ENCODE data around the gene ACAD9. TPM values are rescaled to one million over a fixed set of nuclear protein-coding genes. Genes with fewer than 3 reads are reported as not detected.
"Not testable (repeated sequence)": the region's sequence is repeated elsewhere in the genome, so short reads cannot be mapped to it uniquely, and the experiment has no call there.

Gene ACAD9
- total RNA-seq, 1 donor from 2014 or later: 65.3 TPM

- Mint-ChIP-seq H3K4me3 (no peak overlapping the region), H3K27ac (no peak overlapping the region), H3K36me3 (ENCODE audit: low read depth) (peaks cover 56% of the 10 kb centered on the region), H3K9me3 (no peaks in the 10 kb centered on the region), H3K4me1 (ENCODE audit: low read depth) (no peaks in the 10 kb centered on the region), H3K27me3 (ENCODE audit: insufficient read depth) (no peaks in the 10 kb centered on the region)
- DNase-seq (ENCODE audit: low spot score): no peak
- intact Hi-C loops (cut with micrococcal nuclease): no loop called here
Measured at GRCh38 chr3:128914966-128915645, 35.7 kb downstream of the ACAD9 start.

GRCh38 chr3:128917291-128917690 lies 37.9 kb downstream of the ACAD9 start:
- no peak for DNase-seq (ENCODE audit: low spot score)
- Mint-ChIP-seq H3K27me3 (ENCODE audit: insufficient read depth) (no peaks in the 10 kb centered on the region), H3K4me3 (no peak overlapping the region), H3K4me1 (ENCODE audit: low read depth) (peaks cover 13% of the 10 kb centered on the region), H3K27ac (no peak overlapping the region), H3K9me3 (peaks cover 10% of the 10 kb centered on the region), H3K36me3 (ENCODE audit: low read depth) (peaks cover 56% of the 10 kb centered on the region)
- intact Hi-C loops (cut with micrococcal nuclease): no loop called here

DNA sequence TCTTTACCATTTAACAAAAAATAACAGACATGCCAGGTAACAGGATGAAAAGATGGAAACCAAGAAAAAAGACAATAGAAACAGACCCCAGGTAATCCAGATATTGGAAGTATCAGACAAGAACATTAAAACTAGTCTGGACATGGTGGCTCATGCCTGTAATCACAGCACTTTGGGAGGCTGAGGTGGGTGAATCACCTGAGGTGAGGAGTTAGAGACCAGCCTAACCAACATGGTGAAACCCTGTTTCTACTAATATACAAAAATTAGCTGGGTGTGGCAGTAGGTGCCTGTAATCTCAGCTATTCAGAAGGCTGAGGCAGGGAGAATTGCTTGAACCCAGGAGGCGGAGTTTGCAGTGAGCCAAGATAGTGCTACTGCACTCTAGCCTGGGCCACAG lies 40.6 kb downstream of the ACAD9 start:
- no peak overlapping the region for H3K27ac Mint-ChIP-seq
- no peaks in the 10 kb centered on the region for H3K27me3 Mint-ChIP-seq (ENCODE audit: insufficient read depth)
- peaks cover 55% of the 10 kb centered on the region for H3K36me3 Mint-ChIP-seq (ENCODE audit: low read depth)
- H3K4me1 Mint-ChIP-seq (ENCODE audit: low read depth): peaks cover 36% of the 10 kb centered on the region
- intact Hi-C loops (cut with micrococcal nuclease): loop anchor here (5.0 kb wide), 1 partner anchor 118 kb away; no protein-coding TSS in a partner anchor
- no peak overlapping the region for H3K4me3 Mint-ChIP-seq
- peaks cover 23% of the 10 kb centered on the region for H3K9me3 Mint-ChIP-seq
- DNase-seq (ENCODE audit: low spot score): no peak

DNA sequence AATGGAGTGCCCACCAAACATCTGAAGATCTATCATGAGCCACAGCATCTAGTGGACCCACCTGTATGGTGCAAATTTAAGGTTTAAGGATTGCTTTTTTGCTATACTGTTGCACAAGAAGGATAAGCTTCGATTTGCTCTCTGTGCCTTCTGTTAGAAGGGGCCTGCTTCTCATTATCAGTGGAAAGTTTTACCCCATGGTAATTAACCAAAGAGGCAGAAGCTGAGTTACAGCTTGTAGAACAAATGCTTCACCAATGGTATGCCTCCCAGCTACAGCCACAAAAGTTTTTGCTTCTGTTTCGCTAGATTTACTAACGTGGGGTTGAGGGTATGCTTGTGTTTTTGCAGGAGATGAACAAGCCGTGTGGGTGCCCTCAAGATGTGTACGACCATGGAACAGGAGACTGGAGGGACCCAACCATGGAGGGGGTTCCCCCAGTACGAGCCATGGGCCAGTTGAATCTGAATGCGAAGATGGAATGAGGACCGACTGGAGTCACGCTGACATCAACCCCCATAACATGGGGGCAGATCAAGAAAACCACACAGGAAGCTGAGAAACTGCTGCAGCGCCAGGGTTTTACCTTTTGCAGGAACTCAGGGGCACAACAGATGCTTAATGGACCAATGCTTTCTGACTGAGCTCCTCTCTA lies 43.5 kb downstream of the ACAD9 start:
- intact Hi-C loops (cut with micrococcal nuclease): loop anchor here (1.0 to 5.0 kb wide), 6 partner anchors 44 to 306 kb away; partner anchors contain the start of gene ACAD9
- Mint-ChIP-seq H3K4me1 (ENCODE audit: low read depth) (peaks cover 37% of the 10 kb centered on the region), H3K27ac (peak overlapping the region; percentile 70), H3K27me3 (ENCODE audit: insufficient read depth) (peaks cover 4% of the 10 kb centered on the region), H3K9me3 (peaks cover 41% of the 10 kb centered on the region), H3K36me3 (ENCODE audit: low read depth) (peaks cover 32% of the 10 kb centered on the region), H3K4me3 (peak overlapping the region; percentile 67)
- DNase-seq (ENCODE audit: low spot score): peak; percentile 46

GRCh38 chr3:128923576-128923975 lies 44.2 kb downstream of the ACAD9 start:
- Mint-ChIP-seq H3K27me3 (ENCODE audit: insufficient read depth) (peaks cover 4% of the 10 kb centered on the region), H3K36me3 (ENCODE audit: low read depth) (peaks cover 30% of the 10 kb centered on the region), H3K4me1 (ENCODE audit: low read depth) (peaks cover 37% of the 10 kb centered on the region), H3K4me3 (peak overlapping the region; percentile 67), H3K9me3 (peaks cover 41% of the 10 kb centered on the region), H3K27ac (peak overlapping the region; percentile 70)
- DNase-seq (ENCODE audit: low spot score): no peak
- intact Hi-C loops (cut with micrococcal nuclease): loop anchor here (1.0 to 5.0 kb wide), 6 partner anchors 44 to 307 kb away; partner anchors contain the start of gene ACAD9

GRCh38 chr3:128923986-128924385 lies 44.6 kb downstream of the ACAD9 start:
- intact Hi-C loops (cut with micrococcal nuclease): loop anchor here (1.0 to 5.0 kb wide), 6 partner anchors 45 to 307 kb away; partner anchors contain the start of gene ACAD9
- H3K4me3 Mint-ChIP-seq: peak overlapping the region; percentile 67
- DNase-seq (ENCODE audit: low spot score); H3K27me3 Mint-ChIP-seq (ENCODE audit: insufficient read depth); H3K27ac Mint-ChIP-seq: not testable (repeated sequence)
- peaks cover 41% of the 10 kb centered on the region for H3K9me3 Mint-ChIP-seq
- peaks cover 30% of the 10 kb centered on the region for H3K36me3 Mint-ChIP-seq (ENCODE audit: low read depth)
- H3K4me1 Mint-ChIP-seq (ENCODE audit: low read depth): peaks cover 37% of the 10 kb centered on the region

GRCh38 chr3:128929364-128929763 lies 49.9 kb downstream of the ACAD9 start:
- intact Hi-C loops (cut with micrococcal nuclease): no loop called here
- H3K4me3 Mint-ChIP-seq: no peak overlapping the region
- peaks cover 6% of the 10 kb centered on the region for H3K4me1 Mint-ChIP-seq (ENCODE audit: low read depth)
- peaks cover 7% of the 10 kb centered on the region for H3K27me3 Mint-ChIP-seq (ENCODE audit: insufficient read depth)
- no peak for DNase-seq (ENCODE audit: low spot score)
- H3K9me3 Mint-ChIP-seq: peaks cover 24% of the 10 kb centered on the region
- H3K36me3 Mint-ChIP-seq (ENCODE audit: low read depth): peaks cover 10% of the 10 kb centered on the region
- no peak overlapping the region for H3K27ac Mint-ChIP-seq

GRCh38 chr3:128931046-128931445 lies 51.6 kb downstream of the ACAD9 start:
- Mint-ChIP-seq H3K4me3 (no peak overlapping the region), H3K9me3 (peaks cover 10% of the 10 kb centered on the region), H3K27me3 (ENCODE audit: insufficient read depth) (peaks cover 10% of the 10 kb centered on the region), H3K27ac (no peak overlapping the region), H3K4me1 (ENCODE audit: low read depth) (no peaks in the 10 kb centered on the region), H3K36me3 (ENCODE audit: low read depth) (no peaks in the 10 kb centered on the region)
- no peak for DNase-seq (ENCODE audit: low spot score)
- intact Hi-C loops (cut with micrococcal nuclease): no loop called here

- Mint-ChIP-seq H3K27me3 (ENCODE audit: insufficient read depth) (peaks cover 19% of the 10 kb centered on the region), H3K4me3 (no peak overlapping the region), H3K27ac (no peak overlapping the region), H3K36me3 (ENCODE audit: low read depth) (no peaks in the 10 kb centered on the region), H3K4me1 (ENCODE audit: low read depth) (no peaks in the 10 kb centered on the region), H3K9me3 (no peaks in the 10 kb centered on the region)
- DNase-seq (ENCODE audit: low spot score): no peak
- intact Hi-C loops (cut with micrococcal nuclease): no loop called here
Measured at GRCh38 chr3:128932516-128933212, 53.2 kb downstream of the ACAD9 start.

DNA sequence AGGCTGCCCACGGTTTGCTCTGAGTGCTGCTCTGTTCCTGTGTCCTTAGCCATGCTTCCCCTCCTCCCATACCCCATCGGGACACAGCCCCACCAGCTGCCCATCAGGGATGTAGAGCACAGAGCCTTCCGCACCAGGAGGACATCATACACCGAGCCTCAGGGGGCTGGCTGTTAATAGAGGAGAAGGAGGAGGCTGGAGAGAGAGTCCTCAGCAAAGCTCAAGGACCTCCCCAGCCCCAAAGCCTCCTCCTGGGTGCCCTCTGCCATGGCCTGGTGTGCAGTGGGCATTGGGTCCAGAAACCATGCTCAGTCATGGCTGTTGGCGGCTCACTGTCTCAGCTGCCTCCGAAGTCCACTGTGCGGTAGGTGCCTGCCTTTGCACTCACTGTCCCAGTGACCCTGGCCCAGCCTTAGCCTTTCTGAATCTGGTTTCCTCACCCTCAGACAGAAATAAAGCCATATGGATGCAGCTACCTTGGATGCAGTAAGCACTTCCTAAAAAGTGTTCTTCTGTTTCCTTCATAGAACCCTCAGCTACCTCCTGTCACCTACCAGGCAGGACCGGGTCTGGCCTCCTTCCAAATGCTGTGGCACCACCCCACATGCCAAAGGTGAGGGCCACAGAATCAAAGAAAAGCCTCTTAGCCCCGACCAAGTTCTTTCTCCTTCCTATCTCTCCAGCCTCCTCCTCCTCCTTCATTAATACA lies 53.9 kb downstream of the ACAD9 start:
- DNase-seq (ENCODE audit: low spot score): no peak
- Mint-ChIP-seq H3K4me1 (ENCODE audit: low read depth) (no peaks in the 10 kb centered on the region), H3K9me3 (no peaks in the 10 kb centered on the region), H3K27me3 (ENCODE audit: insufficient read depth) (peaks cover 19% of the 10 kb centered on the region), H3K27ac (no peak overlapping the region), H3K36me3 (ENCODE audit: low read depth) (no peaks in the 10 kb centered on the region), H3K4me3 (no peak overlapping the region)
- intact Hi-C loops (cut with micrococcal nuclease): no loop called here

GRCh38 chr3:128933922-128934253 lies 54.5 kb downstream of the ACAD9 start:
- Mint-ChIP-seq H3K36me3 (ENCODE audit: low read depth) (no peaks in the 10 kb centered on the region), H3K4me1 (ENCODE audit: low read depth) (no peaks in the 10 kb centered on the region), H3K27me3 (ENCODE audit: insufficient read depth) (peaks cover 19% of the 10 kb centered on the region), H3K27ac (no peak overlapping the region), H3K4me3 (no peak overlapping the region), H3K9me3 (no peaks in the 10 kb centered on the region)
- no peak for DNase-seq (ENCODE audit: low spot score)
- intact Hi-C loops (cut with micrococcal nuclease): no loop called here

DNA sequence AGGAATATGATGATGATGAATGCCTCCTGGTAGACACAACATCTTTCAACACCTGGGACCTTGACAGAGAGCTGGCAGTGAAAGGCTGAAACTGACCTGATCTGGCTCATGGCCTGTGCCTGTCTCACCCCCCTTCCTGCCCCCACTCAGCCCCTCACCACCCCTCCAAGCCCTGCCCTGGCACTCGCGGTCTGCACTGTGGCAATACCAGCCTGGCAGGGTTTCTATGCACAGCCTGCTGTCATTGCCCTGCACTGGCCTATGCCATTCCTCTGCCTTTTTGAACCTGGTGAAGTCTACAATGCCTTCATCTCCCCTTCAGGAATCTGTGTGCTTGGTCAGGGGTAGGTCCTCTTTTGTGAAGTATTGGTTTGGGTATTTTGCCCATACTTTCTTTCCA lies 56.5 kb downstream of the ACAD9 start:
- Mint-ChIP-seq H3K4me3 (no peak overlapping the region), H3K27ac (no peak overlapping the region), H3K4me1 (ENCODE audit: low read depth) (no peaks in the 10 kb centered on the region), H3K36me3 (ENCODE audit: low read depth) (no peaks in the 10 kb centered on the region), H3K27me3 (ENCODE audit: insufficient read depth) (peaks cover 23% of the 10 kb centered on the region), H3K9me3 (no peaks in the 10 kb centered on the region)
- DNase-seq (ENCODE audit: low spot score): no peak
- intact Hi-C loops (cut with micrococcal nuclease): no loop called here

Data from activated T-helper 1 cell treated with anti-CD3 and anti-CD28 coated beads, Interleukin-12 subunit alpha, Interleukin-12 subunit beta, Interleukin-2, Interleukin-4 antibody, amounts not matched to agents 30 ng/mL and 10 ng/mL and 1 ng/mL, durations not matched to agents 14 hours and 24 hours and 36 hours (primary cell).